H1 (cell line): ENCODE results near the gene GRIK1.

Source experiments
- CBX5 ChIP-seq: fragments of 300-800, 300-1000 bp; sonication (generic); IDR thresholded peaks from 2 replicates; pipeline ENCODE4 v1.7.1; 2016; ENCODE audit warnings: antibody characterized with exemption, low read length, low read depth
- CEBPB ChIP-seq: IDR thresholded peaks from 2 replicates; pipeline ENCODE4 v1.6.1; 2012; ENCODE audit warnings: low read depth, low read length
- HDAC2 ChIP-seq, 2 experiments: fragments of 300-600 bp in 1 of 2; sonication (generic) in 1 of 2; IDR thresholded peaks; 2 replicates each; pipeline ENCODE4 v1.6.1; 2011 to 2012; ENCODE audit warnings: low read depth in 2 of 2, low read length in 2 of 2, mild to moderate bottlenecking in 2 of 2, moderate library complexity in 2 of 2, borderline replicate concordance in 1 of 2, inconsistent platforms in 1 of 2
- SP1 ChIP-seq: IDR thresholded peaks from 2 replicates; pipeline ENCODE4 v1.6.1; 2011; ENCODE audit warnings: low read depth, low read length
- TEAD4 ChIP-seq: IDR thresholded peaks from 2 replicates; pipeline ENCODE4 v1.6.1; 2012; ENCODE audit warnings: low read depth, low read length, inconsistent platforms, mixed read lengths

DNA sequence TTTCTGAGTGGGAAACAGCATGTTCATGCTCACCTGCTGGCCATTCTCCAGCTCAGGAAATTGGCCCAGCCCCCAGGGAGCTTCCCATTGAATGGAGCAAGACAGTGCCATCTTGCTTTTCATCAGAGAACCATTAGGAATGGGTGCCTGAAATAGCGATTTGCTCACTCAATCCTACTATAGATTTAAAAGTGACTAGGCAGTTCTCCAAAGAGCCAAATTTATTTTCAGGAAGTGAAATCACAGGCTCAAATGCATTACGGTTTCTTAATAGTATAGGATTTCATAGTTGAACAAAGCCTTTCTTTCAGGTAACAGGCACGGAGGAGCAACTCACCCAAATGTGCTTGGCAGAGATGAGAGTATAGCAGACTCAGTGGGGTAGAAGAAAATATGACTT, 272.1 kb downstream of the GRIK1 start:
- TF ChIP-seq CEBPB (no peak), TEAD4 (no peak), HDAC2 (IDR thresholded peaks at IDR 0.05; ENCODE audit: borderline replicate concordance in 1 of 2, low read depth in 2 of 2, low read length in 2 of 2) (no peak), SP1 (no peak), CBX5 (no peak)
